Muscle layer of duodenum (tissue), 2 donors: ENCODE data around the gene ZPLD1.

Experiments used
- H3K27ac ChIP-seq: one replicate; pipeline ENCODE4 v1.7.0; 2013; ENCODE audit warnings: mild to moderate bottlenecking, low read length
- H3K27me3 ChIP-seq: one replicate; pipeline ENCODE4 v1.7.0; 2013; ENCODE audit warnings: low read depth, mild to moderate bottlenecking, control low read depth, low read length
- H3K36me3 ChIP-seq, 2 donors: one replicate each; pipeline ENCODE4 v1.7.0; 2013; ENCODE audit warnings: low read length in 2 of 2, control low read depth in 1 of 2, mild to moderate bottlenecking in 1 of 2; ENCODE audit not compliant: insufficient read depth in 2 of 2, control insufficient read depth in 1 of 2
- H3K4me1 ChIP-seq, 2 donors: one replicate each; pipeline ENCODE4 v1.7.0; 2013; ENCODE audit warnings: low read length in 2 of 2, mild to moderate bottlenecking in 2 of 2, control low read depth in 1 of 2, moderate library complexity in 1 of 2; ENCODE audit not compliant: insufficient read depth in 2 of 2, control insufficient read depth in 1 of 2
- H3K4me3 ChIP-seq, 2 donors: one replicate each; pipeline ENCODE4 v1.7.0; 2013; ENCODE audit warnings: low read length in 2 of 2, low read depth in 1 of 2, mild to moderate bottlenecking in 1 of 2
- H3K9me3 ChIP-seq, 2 donors: one replicate each; pipeline ENCODE4 v1.7.0; 2013; ENCODE audit warnings: low read length in 2 of 2, control low read depth in 1 of 2, mild to moderate bottlenecking in 1 of 2; ENCODE audit not compliant: control insufficient read depth in 1 of 2
- donor health status: healthy.

The ZPLD1 gene

GRCh38 chr3:102466001-102466400, 31.2 kb downstream of the ZPLD1 start:
- Histone ChIP-seq H3K4me3 (no peak overlapping the region), H3K9me3 (no peaks in the 10 kb centered on the region), H3K27ac (no peak overlapping the region), H3K36me3 (no peaks in the 10 kb centered on the region), H3K27me3 (no peaks in the 10 kb centered on the region), H3K4me1 (no peaks in the 10 kb centered on the region)

DNA sequence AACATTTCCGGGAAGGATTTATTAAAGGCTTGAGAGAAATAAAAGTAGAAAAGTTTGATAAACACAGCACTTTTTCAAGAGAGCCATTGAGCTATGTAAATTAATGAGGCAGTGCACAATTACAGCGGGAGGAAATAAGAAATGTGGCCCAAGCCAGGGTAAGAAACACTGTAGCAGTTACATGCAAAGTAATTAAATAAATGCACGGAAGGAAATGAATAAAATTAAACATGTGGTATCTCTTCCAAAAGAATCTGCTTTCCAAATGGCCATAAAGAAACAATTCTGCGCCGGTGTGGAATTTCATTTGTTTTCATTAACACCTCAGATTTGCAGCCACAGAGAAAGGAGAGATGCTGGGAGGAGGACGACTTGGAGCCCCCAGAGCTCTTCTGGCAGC, 35.3 kb downstream of the ZPLD1 start:
- Histone ChIP-seq H3K4me3 (no peak overlapping the region), H3K27ac (no peak overlapping the region), H3K36me3 (no peaks in the 10 kb centered on the region), H3K27me3 (no peaks in the 10 kb centered on the region), H3K4me1 (no peaks in the 10 kb centered on the region), H3K9me3 (no peaks in the 10 kb centered on the region)

GRCh38 chr3:102471001-102471400, 36.2 kb downstream of the ZPLD1 start:
- Histone ChIP-seq H3K27me3 (no peaks in the 10 kb centered on the region), H3K27ac (no peak overlapping the region), H3K9me3 (no peaks in the 10 kb centered on the region), H3K4me3 (no peak overlapping the region), H3K4me1 (no peaks in the 10 kb centered on the region), H3K36me3 (no peaks in the 10 kb centered on the region)

DNA sequence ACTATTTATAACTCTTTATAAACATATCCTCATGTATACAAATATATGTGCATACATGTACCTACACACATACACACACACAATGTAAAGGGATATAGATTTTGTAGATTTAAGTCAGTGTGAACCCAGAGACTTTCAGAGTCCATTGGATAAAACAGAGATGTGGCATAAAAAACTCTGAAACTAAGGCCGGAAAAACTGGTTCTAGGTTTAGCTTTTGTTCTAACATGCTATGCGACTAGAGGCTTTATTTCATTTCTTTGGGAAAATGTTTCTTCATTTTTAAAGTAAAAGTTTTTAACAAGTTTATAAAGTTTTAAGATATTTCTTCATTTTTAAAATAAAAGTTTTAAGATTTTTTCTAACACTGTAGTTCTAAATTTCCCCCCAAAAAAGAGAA, 36.7 kb downstream of the ZPLD1 start:
- no peak overlapping the region for H3K4me3 ChIP-seq
- no peaks in the 10 kb centered on the region for H3K27me3 ChIP-seq
- H3K9me3 ChIP-seq = no peaks in the 10 kb centered on the region
- no peaks in the 10 kb centered on the region for H3K36me3 ChIP-seq
- no peaks in the 10 kb centered on the region for H3K4me1 ChIP-seq
- H3K27ac ChIP-seq = no peak overlapping the region

GRCh38 chr3:102473648-102474047, 38.8 kb downstream of the ZPLD1 start:
- no peaks in the 10 kb centered on the region for H3K9me3 ChIP-seq
- no peaks in the 10 kb centered on the region for H3K27me3 ChIP-seq
- no peak overlapping the region for H3K4me3 ChIP-seq
- no peak overlapping the region for H3K27ac ChIP-seq
- no peaks in the 10 kb centered on the region for H3K4me1 ChIP-seq
- H3K36me3 ChIP-seq = no peaks in the 10 kb centered on the region

DNA sequence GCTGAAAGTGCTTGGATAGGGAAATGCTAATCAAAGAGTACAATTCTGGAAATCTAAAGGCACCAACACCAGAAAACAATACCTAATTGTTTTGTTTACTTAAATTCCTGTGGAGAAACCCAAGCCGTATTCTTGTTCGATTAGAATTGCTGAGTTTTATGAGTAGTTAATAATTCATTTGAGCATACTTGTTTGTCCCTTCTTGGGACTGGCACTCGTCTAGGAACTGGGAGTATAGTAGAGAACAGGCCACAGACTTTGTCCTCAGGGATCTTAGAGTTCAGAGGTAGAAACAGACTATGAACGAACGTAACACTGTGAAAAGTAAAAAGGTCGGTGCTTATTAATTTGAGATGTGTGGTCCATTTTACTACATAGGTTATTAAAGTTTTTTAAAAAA, 39.4 kb downstream of the ZPLD1 start:
- Histone ChIP-seq H3K27me3 (no peaks in the 10 kb centered on the region), H3K4me1 (no peaks in the 10 kb centered on the region), H3K27ac (no peak overlapping the region), H3K9me3 (no peaks in the 10 kb centered on the region), H3K4me3 (no peak overlapping the region), H3K36me3 (no peaks in the 10 kb centered on the region)

DNA sequence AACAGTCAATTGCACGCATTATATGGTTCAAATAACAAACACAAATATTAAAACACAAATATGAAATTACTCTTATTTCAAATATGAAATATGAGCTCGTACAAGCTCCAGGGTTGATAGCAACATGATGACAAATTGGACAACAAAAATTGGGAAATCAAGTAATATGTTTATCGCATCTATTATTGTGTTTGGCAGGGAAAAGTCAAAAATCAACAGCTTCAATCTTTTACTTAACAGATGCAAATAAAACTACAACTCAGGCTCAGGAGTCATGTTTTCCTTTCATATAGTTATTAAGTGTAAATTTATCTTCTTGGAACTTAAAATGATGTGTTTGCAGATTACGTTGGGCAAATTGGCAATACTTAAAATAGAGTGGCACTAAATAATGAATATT, 41.4 kb downstream of the ZPLD1 start:
- H3K36me3 ChIP-seq = no peaks in the 10 kb centered on the region
- H3K9me3 ChIP-seq = no peaks in the 10 kb centered on the region
- no peaks in the 10 kb centered on the region for H3K4me1 ChIP-seq
- H3K27me3 ChIP-seq = no peaks in the 10 kb centered on the region
- no peak overlapping the region for H3K4me3 ChIP-seq
- no peak overlapping the region for H3K27ac ChIP-seq

GRCh38 chr3:102478160-102478559, 43.3 kb downstream of the ZPLD1 start:
- Histone ChIP-seq H3K9me3 (no peaks in the 10 kb centered on the region), H3K27ac (no peak overlapping the region), H3K4me1 (no peaks in the 10 kb centered on the region), H3K27me3 (no peaks in the 10 kb centered on the region), H3K4me3 (no peak overlapping the region), H3K36me3 (no peaks in the 10 kb centered on the region)

- H3K36me3 ChIP-seq = no peaks in the 10 kb centered on the region
- H3K9me3 ChIP-seq = no peaks in the 10 kb centered on the region
- H3K27ac ChIP-seq = no peak overlapping the region
- no peaks in the 10 kb centered on the region for H3K27me3 ChIP-seq
- H3K4me1 ChIP-seq = no peaks in the 10 kb centered on the region
- H3K4me3 ChIP-seq = no peak overlapping the region
These were observed 45.3 kb downstream of the ZPLD1 start for GRCh38 chr3:102480139-102480538.

DNA sequence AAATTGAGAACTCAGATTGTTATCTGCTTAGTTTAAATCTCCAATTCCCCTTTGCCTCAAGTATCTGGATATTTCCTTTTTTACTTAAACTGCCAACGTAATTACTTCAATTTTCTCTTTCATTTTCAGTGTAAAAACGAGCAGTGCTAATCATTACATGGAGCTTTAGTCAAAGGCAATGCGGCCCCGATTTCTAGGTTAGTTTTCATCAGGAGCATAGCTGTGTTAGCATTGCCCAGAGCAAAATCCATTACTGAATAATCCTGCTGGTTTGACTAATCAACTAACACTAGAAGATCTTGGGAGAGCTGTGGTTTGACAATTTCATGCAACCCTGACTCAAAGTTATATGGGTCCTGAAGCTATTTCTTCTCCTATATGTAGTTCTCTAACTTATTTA, 46.2 kb downstream of the ZPLD1 start:
- H3K27ac ChIP-seq = no peak overlapping the region
- H3K36me3 ChIP-seq = no peaks in the 10 kb centered on the region
- no peak overlapping the region for H3K4me3 ChIP-seq
- no peaks in the 10 kb centered on the region for H3K27me3 ChIP-seq
- H3K9me3 ChIP-seq = no peaks in the 10 kb centered on the region
- no peaks in the 10 kb centered on the region for H3K4me1 ChIP-seq

GRCh38 chr3:102483556-102483955, 48.7 kb downstream of the ZPLD1 start:
- Histone ChIP-seq H3K27me3 (no peaks in the 10 kb centered on the region), H3K4me1 (no peaks in the 10 kb centered on the region), H3K27ac (no peak overlapping the region), H3K36me3 (no peaks in the 10 kb centered on the region), H3K9me3 (no peaks in the 10 kb centered on the region), H3K4me3 (no peak overlapping the region)

DNA sequence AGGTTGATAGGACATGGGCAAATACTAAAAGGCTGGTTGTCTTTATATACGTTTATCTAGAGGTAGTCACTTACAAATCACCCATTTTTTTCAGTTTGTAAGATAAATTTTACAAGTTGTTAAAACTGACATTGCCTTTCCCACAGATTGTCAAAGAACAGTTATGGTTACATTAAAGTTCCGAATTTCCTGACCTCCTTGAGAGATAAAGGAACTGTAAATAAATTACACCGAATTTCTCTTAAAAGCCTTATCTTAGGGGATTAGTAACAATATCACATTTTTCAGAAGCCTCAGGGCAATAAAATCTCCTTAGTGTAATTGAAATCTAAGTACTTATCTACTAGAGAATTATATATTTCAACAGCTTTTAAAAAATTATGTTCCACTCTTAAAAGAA, 49.5 kb downstream of the ZPLD1 start:
- Histone ChIP-seq H3K9me3 (no peaks in the 10 kb centered on the region), H3K27ac (no peak overlapping the region)

More for the DNA sequence above, 49.5 kb downstream of the ZPLD1 start:
- no peak overlapping the region for H3K4me3 ChIP-seq
- no peaks in the 10 kb centered on the region for H3K27me3 ChIP-seq
- no peaks in the 10 kb centered on the region for H3K4me1 ChIP-seq
- H3K36me3 ChIP-seq = no peaks in the 10 kb centered on the region
